IMR-90 (cell line): ENCODE measurements around the gene PPP1R3E.

Source experiments
- CHD1 ChIP-seq: IDR thresholded peaks from 2 replicates; pipeline ENCODE4 v1.6.1; 2012; ENCODE audit warnings: low read depth, low read length, improper control_type of control experiment
- CTCF ChIP-seq: conservative IDR thresholded peaks from 2 replicates; pipeline ENCODE4 v1.5.1; 2012; ENCODE audit warnings: mild to moderate bottlenecking, low read depth, low read length, improper control_type of control experiment
- FOS ChIP-seq: fragments of 150-350 bp; IDR thresholded peaks from 2 replicates; pipeline ENCODE4 v1.6.1; 2016; ENCODE audit warnings: low read depth, low read length
- MAZ ChIP-seq: IDR thresholded peaks from 2 replicates; pipeline ENCODE4 v1.6.1; 2012; ENCODE audit warnings: low read depth, mild to moderate bottlenecking, low read length, improper control_type of control experiment, moderate library complexity, borderline replicate concordance
- POLR2A ChIP-seq: IDR thresholded peaks from 2 replicates; pipeline ENCODE4 v1.6.1; 2012; ENCODE audit warnings: mild to moderate bottlenecking, low read depth, low read length

DNA sequence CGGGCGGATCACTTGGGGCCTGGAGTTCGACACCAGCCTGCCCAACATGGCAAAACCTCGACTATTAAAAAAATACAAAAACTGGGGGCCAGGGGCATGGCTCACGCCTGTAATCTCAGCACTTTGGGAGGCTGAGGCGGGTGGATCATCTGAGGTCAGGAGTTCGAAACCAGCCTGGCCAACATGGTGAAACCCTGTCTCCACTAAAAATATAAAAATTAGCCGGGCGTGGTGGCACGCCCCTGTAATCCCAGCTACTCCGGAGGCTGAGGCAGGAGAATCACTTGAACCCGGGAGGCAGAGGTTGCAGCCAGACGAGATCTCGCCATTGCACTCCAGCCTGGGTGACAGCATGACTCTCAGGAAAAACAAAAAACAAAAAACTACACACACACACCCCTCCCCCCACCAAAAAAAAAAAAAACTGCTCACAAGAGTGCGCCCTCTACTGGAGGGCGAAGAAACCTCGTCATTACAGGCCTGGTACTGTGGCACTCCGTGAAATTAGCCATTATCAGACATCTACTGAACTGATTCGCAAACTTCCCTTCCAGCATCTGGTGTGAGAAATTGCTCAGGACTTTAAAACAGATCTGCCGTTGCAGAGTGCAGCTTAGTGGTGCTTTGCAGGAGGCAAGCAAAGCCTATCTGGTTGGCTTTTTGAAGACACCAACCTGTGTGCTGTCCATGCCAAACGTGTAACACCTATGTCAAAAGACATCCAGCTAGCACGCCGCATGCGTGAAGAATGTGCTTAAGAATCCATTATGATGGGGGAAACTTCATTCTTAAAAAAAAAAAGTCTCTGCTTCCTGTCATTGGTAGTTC lies 7.7 kb downstream of the PPP1R3E start:
- peak; percentile 87 for TF ChIP-seq CTCF
- no peak for TF ChIP-seq POLR2A
- no peak for TF ChIP-seq CHD1
- no peak for TF ChIP-seq FOS
- no peak for TF ChIP-seq MAZ
